Measurements from ENCODE around the gene ARHGAP10. TPM values are rescaled to one million over a fixed set of nuclear protein-coding genes. Genes with fewer than 3 reads are reported as not detected.

ARHGAP10 gene
- total and polyA plus RNA-seq, 10 of the 15 experiments (the other 5 are each of a cell fraction or from before 2014, with no cell fraction given): 1.3 to 25.8 (median 17.2) TPM

GRCh38 chr4:147950261-147950660 lies 218.4 kb downstream of the ARHGAP10 start (continued):
- TF ChIP-seq GATAD2B (conservative IDR thresholded peaks at IDR 0.05; ENCODE audit: low read depth) (no peak), RELA (IDR thresholded peaks at IDR 0.05; ENCODE audit: borderline replicate concordance, partially characterized antibody) (no peak), RCOR1 (conservative IDR thresholded peaks at IDR 0.05; ENCODE audit: low read depth, low read length) (no peak), MTA2 (IDR thresholded peaks at IDR 0.05; ENCODE audit: low read depth) (no peak), RAD51 (IDR thresholded peaks at IDR 0.05) (no peak), RBBP5 (conservative IDR thresholded peaks at IDR 0.05) (no peak)

GRCh38 chr4:147950841-147951240 lies 219.0 kb downstream of the ARHGAP10 start:
- Histone ChIP-seq H3K27ac (ENCODE audit: control insufficient read depth, insufficient read depth) (no peak overlapping the region), H3K9me3 (replicated peaks; ENCODE audit: control insufficient read depth, insufficient read depth, low read length) (no peaks in the 10 kb centered on the region), H2AFZ (ENCODE audit: control insufficient read depth, low read depth, low read length) (no peak overlapping the region), H4K20me1 (ENCODE audit: control insufficient read depth, insufficient read depth) (no peaks in the 10 kb centered on the region), H3K36me3 (ENCODE audit: control insufficient read depth in 2 of 2, insufficient read depth in 2 of 2, low read length in 1 of 2) (peaks cover 1 to 13% of the 10 kb centered on the region in 2 experiments; a peak in 2 of 4 replicates), H3K4me2 (ENCODE audit: control insufficient read depth, insufficient read depth) (no peak overlapping the region), H3K4me1 (ENCODE audit: control insufficient read depth, insufficient read depth, low read length) (no peaks in the 10 kb centered on the region), H3K9ac (ENCODE audit: control insufficient read depth, insufficient read depth, low read length) (no peak overlapping the region), H3K4me3 (no peak overlapping the region), H3K79me2 (ENCODE audit: control insufficient read depth, insufficient read depth, low read length) (no peaks in the 10 kb centered on the region), H3K27me3 (replicated peaks in 1 of 2; ENCODE audit: control insufficient read depth in 2 of 2, insufficient read depth in 2 of 2, low read length in 1 of 2) (no peaks in the 10 kb centered on the region)
- BruUV-seq (replicated peaks): no TSS peak
- POLR2A ChIA-PET: no interaction called here
- DNase-seq (ENCODE audit: low read depth, low spot score) (no peak), ATAC-seq (no peak), FAIRE-seq (no peak)
- CTCF ChIA-PET: no interaction called here
- in situ Hi-C loops (cut with MboI) (no loop called here), intact Hi-C loops (cut with micrococcal nuclease; ENCODE audit: unreplicated experiment) (no loop called here)
- 0% methylated on average over 2 of the region's 2 CpGs for WGBS (ENCODE audit: insufficient coverage, insufficient replicate concordance, low lambda C conversion rate, missing lambda C conversion rate)
- SMC1A ChIA-PET (ENCODE audit: uncharacterized antibody, unreplicated experiment): interaction anchor here (1.5 kb wide), 1 partner anchor 25 kb away, joined by 3 read pairs; no protein-coding TSS in a partner anchor
- TF ChIP-seq SMC3 (IDR thresholded peaks at IDR 0.05; ENCODE audit: borderline replicate concordance, low read length) (no peak), ATF7 (IDR thresholded peaks at IDR 0.05; ENCODE audit: low read depth) (no peak), RUNX3 (IDR thresholded peaks at IDR 0.05; ENCODE audit: low read length) (no peak), MTA2 (IDR thresholded peaks at IDR 0.05; ENCODE audit: low read depth) (no peak), ELK1 (IDR thresholded peaks at IDR 0.05; ENCODE audit: low read depth, low read length) (no peak), RFX5 (IDR thresholded peaks at IDR 0.05; ENCODE audit: low read depth, low read length) (no peak), SIX5 (IDR thresholded peaks at IDR 0.05; ENCODE audit: low read depth, low read length, severe bottlenecking) (no peak)
- RAD21 ChIA-PET (ENCODE audit: unreplicated experiment): no interaction called here

Data from GM12878 (cell line).